Bronchial epithelial cell (primary cell): Measurements from ENCODE around the gene PPM1F. TPM values are rescaled to one million over a fixed set of nuclear protein-coding genes. Genes with fewer than 3 reads are reported as not detected.
"Not testable (repeated sequence)": the region's sequence is repeated elsewhere in the genome, so short reads cannot be mapped to it uniquely, and the experiment has no call there.

Source experiments
- DNase-seq: peaks from one replicate; pipeline ENCODE4 v3.0.0-alpha.2; 2010; ENCODE audit warnings: low read depth
- FAIRE-seq: peaks from 2 replicates; lab custom pipeline; 2011; peaks lifted over from hg19 to GRCh38; lab: Jason Lieb, UNC
- H3K27me3 ChIP-seq: 2 replicates; pipeline ENCODE4 v1.5.1; 2011; ENCODE audit warnings: low read length; ENCODE audit not compliant: control insufficient read depth, insufficient read depth
- H3K36me3 ChIP-seq: 2 replicates; pipeline ENCODE4 v1.5.1; 2011; ENCODE audit warnings: low read length; ENCODE audit not compliant: control insufficient read depth, insufficient read depth
- H3K4me3 ChIP-seq: 2 replicates; pipeline ENCODE4 v1.5.1; 2011; ENCODE audit warnings: mild to moderate bottlenecking, low read depth, low read length, control low read depth
- total RNA-seq: library from RNA; depleted of rRNA; stranded (reverse); fragments of >200 nt; gene quantifications from 2 replicates; pipeline ENCODE4 v1.2.1, GENCODE V29; 2014
- TF ChIP-seq, protein P1 (sequence below): IDR thresholded peaks from 2 replicates; pipeline ENCODE4 v1.5.1; 2011; ENCODE audit warnings: mild to moderate bottlenecking, moderate library complexity, low read length, control low read depth, inconsistent platforms; ENCODE audit not compliant: insufficient read depth, severe bottlenecking

Gene PPM1F
- total RNA-seq, 1 donor from 2014 or later = 16.1 TPM

GRCh38 chr22:21917959-21918261 is 34.7 kb downstream of the PPM1F start:
- no peaks in the 10 kb centered on the region for H3K27me3 ChIP-seq
- FAIRE-seq = no peak
- H3K36me3 ChIP-seq = no peaks in the 10 kb centered on the region
- H3K4me3 ChIP-seq = no peak overlapping the region
- TF ChIP-seq, protein P1, sequence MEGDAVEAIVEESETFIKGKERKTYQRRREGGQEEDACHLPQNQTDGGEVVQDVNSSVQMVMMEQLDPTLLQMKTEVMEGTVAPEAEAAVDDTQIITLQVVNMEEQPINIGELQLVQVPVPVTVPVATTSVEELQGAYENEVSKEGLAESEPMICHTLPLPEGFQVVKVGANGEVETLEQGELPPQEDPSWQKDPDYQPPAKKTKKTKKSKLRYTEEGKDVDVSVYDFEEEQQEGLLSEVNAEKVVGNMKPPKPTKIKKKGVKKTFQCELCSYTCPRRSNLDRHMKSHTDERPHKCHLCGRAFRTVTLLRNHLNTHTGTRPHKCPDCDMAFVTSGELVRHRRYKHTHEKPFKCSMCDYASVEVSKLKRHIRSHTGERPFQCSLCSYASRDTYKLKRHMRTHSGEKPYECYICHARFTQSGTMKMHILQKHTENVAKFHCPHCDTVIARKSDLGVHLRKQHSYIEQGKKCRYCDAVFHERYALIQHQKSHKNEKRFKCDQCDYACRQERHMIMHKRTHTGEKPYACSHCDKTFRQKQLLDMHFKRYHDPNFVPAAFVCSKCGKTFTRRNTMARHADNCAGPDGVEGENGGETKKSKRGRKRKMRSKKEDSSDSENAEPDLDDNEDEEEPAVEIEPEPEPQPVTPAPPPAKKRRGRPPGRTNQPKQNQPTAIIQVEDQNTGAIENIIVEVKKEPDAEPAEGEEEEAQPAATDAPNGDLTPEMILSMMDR = no peak
- no peak for DNase-seq

GRCh38 chr22:21917181-21917958 is 35.3 kb downstream of the PPM1F start:
- DNase-seq (no peak), FAIRE-seq (no peak)
- no peaks in the 10 kb centered on the region for H3K36me3 ChIP-seq
- no peak overlapping the region for H3K4me3 ChIP-seq
- TF ChIP-seq, protein P1 = no peak
- no peaks in the 10 kb centered on the region for H3K27me3 ChIP-seq

- Histone ChIP-seq H3K36me3 (no peaks in the 10 kb centered on the region), H3K27me3 (no peaks in the 10 kb centered on the region), H3K4me3 (no peak overlapping the region)
- no peak for FAIRE-seq
- TF ChIP-seq, protein P1 = no peak
- no peak for DNase-seq
These were observed 36.2 kb downstream of the PPM1F start for GRCh38 chr22:21916309-21916918.

DNA sequence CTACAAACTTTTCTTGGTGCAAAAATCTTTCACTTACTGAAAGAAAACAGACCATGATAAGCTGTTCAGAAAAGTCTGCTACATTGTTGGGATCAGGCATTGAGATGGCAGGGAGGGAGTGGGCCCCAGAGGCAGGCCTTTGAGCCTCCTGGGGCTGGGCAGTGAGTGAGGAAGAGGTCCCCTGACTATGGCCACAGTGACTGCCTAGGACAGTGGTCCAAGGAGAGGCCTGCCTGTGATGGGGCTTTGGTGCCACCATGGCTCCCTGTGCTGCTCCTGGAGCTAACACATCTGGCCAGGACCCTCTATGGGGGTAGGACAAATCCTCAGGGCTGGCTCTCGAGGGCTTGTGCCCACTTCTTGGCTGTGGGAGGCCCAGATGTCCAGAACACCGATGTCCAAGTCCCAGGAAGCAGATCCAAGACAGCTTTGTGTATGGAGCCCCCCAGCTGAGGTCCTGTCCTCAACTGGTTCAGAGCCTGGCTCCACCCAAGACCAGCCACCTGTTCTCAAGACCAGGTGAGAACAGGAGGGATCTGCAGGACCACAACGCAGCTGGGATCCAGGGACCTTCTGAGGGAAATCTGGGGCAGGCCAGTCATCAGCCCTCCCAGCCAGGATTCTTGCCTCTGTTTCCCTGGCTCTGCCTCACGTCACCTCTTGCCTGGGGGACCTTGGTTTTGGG is 36.9 kb downstream of the PPM1F start:
- FAIRE-seq = no peak
- no peaks in the 10 kb centered on the region for H3K27me3 ChIP-seq
- H3K36me3 ChIP-seq = no peaks in the 10 kb centered on the region
- TF ChIP-seq, protein P1 = no peak
- no peak for DNase-seq
- no peak overlapping the region for H3K4me3 ChIP-seq

GRCh38 chr22:21914033-21914642 is 38.5 kb downstream of the PPM1F start:
- not testable (repeated sequence) for FAIRE-seq, H3K36me3 ChIP-seq, DNase-seq, H3K4me3 ChIP-seq, H3K27me3 ChIP-seq

DNA sequence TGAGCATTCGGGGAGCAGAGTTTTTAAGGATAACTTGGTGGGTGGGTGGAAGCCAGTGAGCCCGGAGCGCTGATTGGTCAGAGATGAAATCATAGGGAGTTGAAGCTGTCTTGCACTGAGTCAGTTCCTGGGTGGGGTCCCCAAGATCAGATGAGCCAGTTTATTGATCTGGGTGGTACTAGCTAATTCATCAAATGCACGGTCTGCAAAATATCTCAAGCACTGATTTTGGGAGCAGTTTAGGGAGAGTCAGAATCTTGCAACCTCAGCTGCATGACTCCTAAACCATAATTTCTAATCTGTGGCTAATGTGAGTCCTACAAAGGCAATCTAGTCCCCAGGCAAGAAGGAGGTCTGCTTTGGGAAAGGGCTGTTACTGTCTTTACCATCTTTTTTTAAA is 42.3 kb downstream of the PPM1F start:
- H3K27me3 ChIP-seq, H3K36me3 ChIP-seq, FAIRE-seq, H3K4me3 ChIP-seq: not testable (repeated sequence)
- DNase-seq = peak; percentile 5
